HG03469 (cell line): ENCODE measurements around the gene SHROOM2.
"Not testable (repeated sequence)": the region's sequence is repeated elsewhere in the genome, so short reads cannot be mapped to it uniquely, and the experiment has no call there.

Source experiments
- ATAC-seq: cut with Tn5 transposase; IDR thresholded peaks from one replicate; pipeline ENCODE4 v1.9.1; 2021; ENCODE audit warnings: mild to moderate bottlenecking, moderate library complexity, moderate number of reproducible peaks; ENCODE audit not compliant: unreplicated experiment

SHROOM2 gene

GRCh38 chrX:9775930-9776329 lies 10.3 kb upstream of the SHROOM2 start:
- no peak for ATAC-seq

DNA sequence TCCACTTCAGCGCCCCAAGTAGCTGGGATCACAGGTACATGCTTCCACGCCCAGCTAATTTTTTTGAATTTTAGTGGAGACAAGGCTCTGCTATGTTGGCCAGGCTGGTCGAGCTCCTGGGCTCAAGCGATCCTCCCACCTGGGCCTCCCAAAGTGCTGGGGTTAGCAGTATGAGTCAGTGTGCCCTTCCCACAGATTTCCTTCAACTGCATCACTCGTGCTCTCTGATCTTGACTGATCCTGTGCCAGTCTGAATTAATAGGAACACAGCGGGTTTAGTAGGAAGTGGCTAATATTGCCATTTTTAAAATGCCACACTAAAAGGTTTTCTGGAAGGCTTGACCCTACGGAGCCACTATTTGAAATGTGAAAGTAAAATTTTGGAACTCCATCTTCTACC lies 4.3 kb upstream of the SHROOM2 start:
- ATAC-seq, result no peak

DNA sequence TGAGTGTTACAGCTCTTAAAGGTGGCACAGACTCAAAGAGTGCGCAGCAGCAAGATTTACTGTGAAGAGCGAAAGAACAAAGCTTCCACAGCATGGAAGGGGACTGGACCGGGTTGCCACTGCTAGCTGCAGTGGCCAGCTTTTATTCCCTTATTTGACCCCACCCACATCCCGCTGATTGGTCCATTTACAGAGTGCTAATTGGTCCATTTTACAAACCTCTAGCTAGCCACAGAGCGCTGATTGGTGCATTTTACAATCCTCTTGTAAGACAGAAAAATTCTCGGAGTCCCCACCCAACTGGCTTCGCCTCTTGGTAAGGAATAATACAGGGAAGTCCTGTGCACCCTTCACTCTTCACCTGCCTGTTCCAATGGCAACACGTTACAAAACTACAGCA lies 1.9 kb upstream of the SHROOM2 start:
- ATAC-seq, result no peak

DNA sequence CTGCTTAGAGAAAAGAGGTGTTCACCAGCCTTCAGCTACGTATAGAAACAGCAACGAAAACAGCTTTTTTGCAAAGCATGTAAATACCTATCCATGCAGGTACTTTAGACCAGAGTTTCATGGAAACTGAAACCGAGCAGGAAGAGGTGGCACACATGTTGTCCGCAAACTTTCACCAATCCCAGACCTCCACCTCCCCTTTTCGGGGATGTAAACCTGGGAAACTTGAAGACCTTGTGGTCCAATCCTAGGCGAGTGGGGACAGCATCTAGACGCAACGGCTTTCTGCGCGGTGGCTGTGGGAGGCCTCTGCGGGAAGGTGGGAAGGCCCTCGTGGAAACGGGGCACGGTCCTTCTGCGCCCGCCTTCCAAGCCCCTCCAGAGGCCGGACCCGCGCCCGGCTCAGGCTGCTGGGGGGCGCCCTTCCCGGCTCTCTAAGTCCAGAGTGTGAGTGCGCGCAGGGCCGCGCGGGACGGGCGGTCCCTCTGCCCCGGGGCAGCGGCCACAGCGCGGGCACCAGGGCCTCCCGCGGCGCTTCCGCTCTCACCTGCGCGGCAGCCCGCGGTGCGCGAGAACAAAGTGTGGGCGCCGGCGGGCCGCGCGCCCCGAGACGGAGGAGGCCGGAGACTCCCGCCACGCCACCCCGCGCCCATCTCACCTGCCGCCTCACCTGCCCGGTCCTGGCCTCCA lies 830 bp upstream of the SHROOM2 start:
- ATAC-seq, result no peak

- no peak for ATAC-seq
These were observed 788 bp downstream of the SHROOM2 start for GRCh38 chrX:9786798-9787635.

DNA sequence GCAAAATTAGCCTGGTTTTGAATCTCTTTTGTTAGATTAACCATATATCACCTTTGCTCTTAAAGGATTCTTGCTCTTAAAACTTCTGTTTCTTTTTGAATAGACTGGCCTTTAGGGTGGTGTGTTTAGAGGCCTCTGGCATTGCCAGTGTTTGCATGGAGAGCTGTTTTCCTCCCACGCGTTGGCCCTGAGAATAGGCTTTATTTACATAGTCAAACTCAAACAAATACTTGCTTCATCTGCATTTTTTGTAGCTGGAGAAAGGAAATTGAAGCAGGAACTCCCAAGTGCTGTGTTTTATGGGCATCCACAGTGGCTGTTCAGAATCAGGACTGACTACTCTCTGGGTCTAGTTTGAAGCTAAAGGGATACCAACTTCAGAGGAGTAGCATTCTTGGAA lies 2.7 kb downstream of the SHROOM2 start:
- ATAC-seq, result no peak

GRCh38 chrX:9789555-9789954 lies 3.3 kb downstream of the SHROOM2 start:
- no peak for ATAC-seq

DNA sequence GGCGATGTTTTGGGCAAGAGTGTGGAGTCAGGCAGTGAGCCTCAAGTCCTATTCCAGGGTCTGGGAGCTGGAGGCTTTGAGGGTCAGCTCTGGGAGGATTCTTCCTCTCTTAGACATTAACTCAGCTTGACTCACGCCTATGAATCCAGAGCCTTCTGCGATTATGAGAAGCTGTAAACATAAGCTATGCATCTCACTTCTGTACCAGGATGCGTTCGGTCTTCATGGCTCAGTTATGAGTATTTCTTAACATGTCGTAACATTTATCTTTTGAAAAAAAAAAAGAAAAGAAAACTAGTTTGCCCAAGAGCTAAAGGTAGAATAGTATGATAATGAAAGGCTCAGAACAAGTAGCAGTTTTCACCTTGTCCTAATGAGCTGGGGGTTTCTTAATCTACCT lies 4.6 kb downstream of the SHROOM2 start:
- ATAC-seq, result no peak

DNA sequence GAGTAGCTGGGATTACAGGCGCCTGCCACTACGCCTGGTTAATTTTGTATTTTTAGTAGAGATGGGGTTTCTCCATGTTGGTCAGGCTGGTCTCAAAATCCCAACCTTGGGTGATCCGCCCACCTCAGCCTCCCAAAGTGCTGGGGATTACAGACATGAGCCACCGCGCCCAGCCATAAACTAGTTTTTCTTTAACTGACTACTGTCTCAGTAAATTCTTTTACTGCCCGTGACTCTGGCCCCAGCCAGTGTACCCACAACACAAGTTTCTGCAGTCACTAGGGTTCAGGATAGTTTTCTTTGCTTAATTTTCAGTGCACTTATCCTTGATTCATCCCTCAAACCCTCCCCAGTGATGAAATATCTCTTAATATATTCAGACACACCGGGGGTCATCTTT lies 8.3 kb downstream of the SHROOM2 start:
- ATAC-seq, result no peak

- no peak for ATAC-seq
These were observed 11.4 kb downstream of the SHROOM2 start for GRCh38 chrX:9797384-9798360.

GRCh38 chrX:9802737-9803136 lies 16.5 kb downstream of the SHROOM2 start:
- no peak for ATAC-seq

- ATAC-seq, result no peak
These were observed 18.2 kb downstream of the SHROOM2 start for GRCh38 chrX:9804444-9804843.

DNA sequence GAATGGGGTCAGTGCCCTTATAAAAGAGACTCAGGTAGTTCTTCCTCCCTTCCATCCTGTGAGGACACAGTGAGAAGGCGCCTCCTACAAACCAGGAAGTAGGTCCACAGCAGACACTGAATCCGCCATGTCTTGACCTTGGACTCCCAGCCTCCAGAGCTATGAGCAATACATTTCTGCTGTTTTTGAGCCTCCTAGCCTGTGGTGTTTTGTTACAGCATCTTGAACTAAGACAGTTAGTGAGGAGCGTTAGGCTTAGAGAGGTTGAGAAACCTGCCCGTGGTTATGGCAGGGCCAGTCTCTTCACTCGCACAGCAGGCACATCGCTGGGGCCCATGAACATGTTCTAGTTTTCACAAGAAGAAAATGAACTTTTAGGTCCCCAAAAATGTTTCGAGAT lies 19.7 kb downstream of the SHROOM2 start:
- no peak for ATAC-seq

GRCh38 chrX:9807355-9808182 lies 21.3 kb downstream of the SHROOM2 start:
- ATAC-seq, result no peak

DNA sequence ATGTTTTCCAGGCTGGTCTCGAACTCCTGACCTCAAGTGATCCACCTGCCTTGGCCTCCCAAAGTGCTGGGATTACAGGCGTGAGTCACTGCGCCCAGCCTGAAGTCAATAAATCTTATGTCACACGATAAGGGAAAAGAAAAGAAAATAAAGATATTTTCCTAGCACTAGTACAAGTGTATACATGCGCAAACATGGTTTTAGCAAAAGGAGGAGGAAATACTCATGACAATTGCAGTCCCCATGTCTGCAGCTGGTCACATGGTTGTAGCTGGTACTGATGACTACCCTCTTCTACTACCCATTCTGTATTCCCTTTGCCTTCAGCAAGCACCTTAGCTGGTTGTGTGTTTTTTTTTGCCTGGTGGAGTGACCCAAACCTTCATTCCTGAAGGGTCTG lies 23.6 kb downstream of the SHROOM2 start:
- not testable (repeated sequence) for ATAC-seq

DNA sequence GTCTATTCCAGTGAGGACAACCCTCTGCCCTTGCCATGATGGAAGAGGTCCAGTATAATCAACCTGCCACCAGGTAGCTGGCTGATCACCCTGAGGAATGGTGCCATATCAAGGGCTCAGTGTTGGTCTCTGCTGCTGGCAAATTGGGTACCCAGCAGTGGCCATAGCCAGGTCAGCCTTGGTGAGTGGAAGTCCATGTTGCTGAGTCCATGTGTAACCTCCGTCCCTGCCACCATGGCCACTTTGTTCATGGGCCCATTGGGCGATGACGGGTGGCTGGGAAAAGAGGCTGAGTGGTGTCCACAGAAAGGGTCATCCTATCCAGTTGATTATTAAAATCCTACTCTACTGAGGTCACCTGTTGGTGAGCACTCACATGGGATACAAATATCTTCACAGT lies 24.9 kb downstream of the SHROOM2 start:
- not testable (repeated sequence) for ATAC-seq

DNA sequence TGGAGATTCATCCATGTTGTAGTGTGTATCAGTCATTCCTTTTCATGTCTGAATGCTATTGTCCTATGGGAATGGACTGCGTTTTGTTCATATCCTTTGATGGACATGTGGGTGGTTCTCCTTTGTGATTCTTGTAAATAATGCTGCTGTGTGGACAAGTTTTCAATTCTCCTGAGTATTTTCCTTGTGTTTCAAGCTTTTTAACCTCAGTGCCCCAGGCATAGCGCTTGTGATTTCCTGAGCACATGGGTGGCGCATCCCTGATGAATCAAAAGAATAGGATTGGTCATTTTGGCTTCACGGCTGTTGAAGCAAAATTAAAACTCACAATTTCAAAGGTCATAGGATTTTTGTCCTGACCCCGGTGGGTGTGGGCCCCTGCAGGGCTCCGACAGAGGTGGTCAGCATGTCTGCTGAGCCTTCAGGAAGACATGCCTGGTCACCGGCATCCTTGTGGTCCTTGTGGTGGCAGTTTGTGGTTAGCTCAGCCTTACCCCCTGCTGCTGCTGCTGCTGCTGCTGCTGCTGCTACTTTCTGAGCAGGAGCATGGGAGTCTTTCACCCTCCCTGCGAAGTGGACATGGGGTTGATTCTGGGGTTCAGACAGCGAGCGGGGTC lies 30.0 kb downstream of the SHROOM2 start:
- no peak for ATAC-seq

DNA sequence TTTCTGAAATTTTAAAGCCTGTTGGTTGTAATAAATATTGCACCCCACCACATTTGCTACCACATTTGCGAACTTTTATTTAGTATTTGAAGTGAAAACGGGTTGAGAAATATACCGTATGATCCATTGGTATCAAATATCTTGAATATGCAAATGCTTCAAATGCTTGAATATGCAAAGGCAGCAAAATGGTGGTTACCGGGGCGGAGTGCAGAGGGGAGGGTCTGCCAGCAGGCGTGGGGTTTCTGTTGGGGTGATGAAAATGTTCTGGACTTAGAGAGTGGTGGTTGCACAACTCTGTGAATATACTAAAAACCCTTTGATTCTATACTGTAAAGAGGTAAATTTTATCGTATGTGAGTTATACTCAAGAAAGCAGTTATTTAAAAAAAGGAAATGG lies 35.3 kb downstream of the SHROOM2 start:
- ATAC-seq, result no peak

GRCh38 chrX:9824554-9824953 lies 38.3 kb downstream of the SHROOM2 start:
- ATAC-seq, result no peak
